A172 (cell line): ENCODE results near the gene TMED4. TPM values are rescaled to one million over a fixed set of nuclear protein-coding genes. Genes with fewer than 3 reads are reported as not detected.

Experiments
- DNase-seq: peaks from one replicate; pipeline ENCODE4 v3.0.0-alpha.2; 2015; ENCODE audit warnings: low spot score
- total RNA-seq: library from RNA; depleted of rRNA; stranded (reverse); fragments of >200 nt; shearing (Covaris generic); gene quantifications from 2 replicates; pipeline ENCODE4 v1.2.3, GENCODE V29; 2014; rRNA removed

Gene TMED4
- total RNA-seq, 1 experiment from 2014 or later = 141 TPM

DNA sequence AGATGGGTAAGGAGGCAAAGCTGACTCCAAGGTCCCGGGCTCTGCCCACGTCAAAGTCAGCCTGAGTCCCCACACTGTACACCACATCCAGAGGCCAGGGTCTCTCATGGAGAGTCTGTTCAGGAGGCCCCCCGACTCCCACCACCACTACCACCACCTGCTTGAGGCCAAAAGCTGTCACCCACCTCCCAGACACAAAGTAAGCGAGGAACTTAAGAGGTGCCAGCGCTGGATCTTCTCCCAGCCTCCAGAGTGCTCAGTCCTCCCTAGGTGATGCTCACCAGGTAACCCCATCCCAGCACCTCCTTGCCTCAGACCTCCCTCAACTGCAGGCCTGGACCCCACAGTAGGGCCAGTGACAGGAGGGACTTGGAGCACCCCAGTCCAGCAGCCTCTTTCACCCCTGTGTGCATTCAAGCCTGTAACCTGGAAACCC is 41.4 kb downstream of the TMED4 start:
- no peak for DNase-seq

DNA sequence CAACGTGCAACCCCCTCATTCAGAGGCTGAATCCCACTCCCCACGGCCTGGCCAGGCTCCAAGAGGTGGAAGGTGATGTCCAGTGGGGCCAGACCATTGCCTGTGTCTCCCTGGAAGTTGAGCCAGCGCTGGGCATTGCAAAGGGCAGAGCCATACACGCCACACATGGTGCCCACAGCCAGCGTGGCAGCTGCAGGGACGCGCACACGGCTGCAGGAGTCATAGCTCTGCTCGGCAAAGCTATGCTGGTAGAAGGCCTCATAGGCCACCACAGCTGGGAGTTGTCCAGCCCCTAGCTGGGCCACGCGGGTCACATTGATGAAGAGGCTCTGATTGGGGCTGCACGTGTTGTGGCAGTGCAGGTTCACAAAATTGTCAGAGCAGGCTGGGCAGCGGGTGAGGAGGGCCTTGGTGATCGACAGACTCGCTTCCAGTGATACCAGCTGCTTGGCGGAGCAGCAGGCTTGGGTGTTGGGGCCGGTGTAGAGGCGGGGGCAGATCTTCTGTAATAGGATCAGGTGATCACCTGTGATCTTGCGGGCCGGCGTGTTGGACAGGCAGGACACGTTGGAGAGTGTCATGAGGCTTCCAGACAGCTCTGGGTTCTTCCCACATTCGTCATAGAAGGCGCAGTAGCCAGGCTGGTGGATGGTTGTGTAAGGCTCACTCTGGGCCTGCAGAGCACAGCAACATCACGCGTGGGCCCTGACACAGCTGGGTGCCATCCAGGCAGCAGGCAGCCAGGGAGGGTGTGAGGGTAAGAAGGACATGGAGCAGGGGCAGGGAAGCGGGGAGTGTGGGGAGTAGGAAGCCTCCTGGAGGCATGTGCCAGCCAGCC is 42.1 kb downstream of the TMED4 start:
- no peak for DNase-seq

DNA sequence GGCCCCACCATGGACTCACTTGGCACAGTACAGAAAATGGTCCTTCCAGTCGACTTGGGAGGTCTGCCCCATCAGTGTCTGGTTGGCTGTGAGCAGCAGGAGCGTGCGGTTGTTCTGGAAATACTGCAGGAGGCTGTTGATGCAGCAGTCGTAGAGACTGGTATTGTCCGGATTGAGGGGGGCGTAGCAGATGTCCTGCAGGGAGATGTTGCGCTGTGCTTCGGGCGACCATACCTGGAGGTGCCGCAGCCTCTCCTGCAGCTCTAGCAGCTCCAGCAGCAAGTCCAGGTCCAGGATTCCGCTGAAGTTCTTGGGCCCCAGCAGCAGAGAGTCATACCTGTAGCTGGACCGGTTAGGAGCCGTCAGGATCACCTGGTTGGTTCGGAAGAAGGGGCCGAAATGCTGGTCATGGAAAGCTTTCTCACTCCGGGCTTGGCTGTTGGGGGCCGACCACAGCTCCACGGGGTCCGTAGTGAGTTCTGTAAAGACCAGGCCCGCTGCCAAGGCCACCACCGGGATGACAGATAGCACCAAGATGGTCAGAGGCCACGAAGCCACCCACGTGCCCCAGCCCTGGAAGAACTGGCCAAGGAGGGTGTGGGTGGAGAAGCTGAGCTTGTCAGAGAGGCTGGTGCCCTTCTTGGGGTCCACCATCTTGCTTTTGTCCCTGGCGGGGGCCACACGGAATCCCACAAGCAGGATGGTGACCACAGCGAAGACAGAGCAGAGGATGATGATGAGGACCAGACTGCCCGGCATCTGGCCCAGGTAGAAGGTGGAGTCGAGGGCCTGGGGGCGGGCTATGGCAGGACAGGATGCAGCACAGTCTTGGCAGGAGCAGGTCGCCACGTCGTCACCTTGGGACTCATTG is 43.0 kb downstream of the TMED4 start:
- DNase-seq = no peak

DNA sequence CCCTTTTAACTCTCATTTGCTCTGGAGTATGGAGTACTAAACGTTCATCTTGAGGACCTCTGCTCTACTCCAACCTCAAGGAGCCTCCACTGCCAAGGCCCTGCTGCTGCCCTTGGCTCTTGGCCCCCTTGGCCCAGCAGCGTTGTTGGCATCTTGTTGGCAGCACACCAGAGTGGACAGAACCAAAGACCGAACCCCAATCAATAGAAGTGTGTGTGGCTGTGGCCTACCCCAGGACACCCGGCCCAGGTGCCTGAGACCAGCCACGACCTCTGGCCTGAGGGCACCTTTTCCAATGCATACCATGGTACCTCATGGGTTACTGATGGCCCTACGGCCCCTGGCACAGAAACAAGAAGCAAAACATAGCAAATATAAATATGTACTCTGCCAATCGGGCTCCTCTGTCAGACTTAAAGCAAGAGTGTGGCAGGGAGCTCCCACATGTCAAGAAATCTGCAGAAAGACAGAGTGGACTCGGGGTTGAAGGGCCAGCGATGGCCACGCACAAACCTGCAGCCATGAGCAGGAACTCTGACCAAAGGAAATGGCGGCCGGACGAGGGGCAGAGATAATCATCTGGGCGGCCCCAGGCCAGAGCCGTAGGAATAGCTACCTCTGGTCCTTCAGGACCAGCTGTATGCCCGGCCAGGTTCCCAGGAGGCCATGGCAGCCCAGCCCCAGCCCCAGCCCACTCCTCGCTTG is 43.8 kb downstream of the TMED4 start:
- no peak for DNase-seq

- DNase-seq = no peak
Observed at GRCh38 chr7:44537442-44537841, 44.6 kb downstream of the TMED4 start.

GRCh38 chr7:44536090-44536489 is 45.9 kb downstream of the TMED4 start:
- no peak for DNase-seq

DNA sequence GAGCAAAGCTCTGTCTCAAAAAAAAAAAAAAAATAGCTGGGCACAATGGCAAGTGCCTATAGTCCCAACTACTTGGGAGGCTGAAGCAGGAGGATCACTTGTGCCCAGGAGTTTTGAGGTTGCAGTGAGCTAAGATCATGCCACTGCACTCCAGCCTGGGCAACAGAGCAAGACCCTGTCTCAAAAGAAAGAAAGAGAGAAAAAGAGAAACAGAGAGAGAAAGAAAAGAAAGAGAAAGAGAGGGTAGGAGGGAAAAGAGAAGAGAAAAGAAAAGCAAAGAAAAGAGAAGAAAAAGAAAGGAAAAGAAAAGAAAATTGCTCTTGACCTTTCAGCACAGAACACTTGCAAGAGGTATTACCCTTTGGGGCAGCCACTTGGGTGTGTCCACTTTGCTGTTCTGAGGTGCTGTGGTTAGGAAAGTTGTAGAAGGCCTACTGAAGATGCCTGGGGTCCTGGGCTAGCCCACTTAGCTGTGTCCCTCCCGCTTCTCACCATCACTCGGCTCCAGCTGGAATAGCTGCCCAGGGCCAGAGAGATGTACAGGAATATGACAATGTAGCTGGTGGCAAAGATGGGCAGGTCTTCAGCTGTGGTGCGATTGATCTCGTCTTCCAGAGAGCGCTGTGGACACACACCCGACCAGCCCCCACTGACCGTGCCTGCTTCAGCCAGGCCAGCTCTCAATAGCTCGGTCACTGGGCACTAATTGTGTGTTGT is 46.5 kb downstream of the TMED4 start:
- DNase-seq = no peak

DNA sequence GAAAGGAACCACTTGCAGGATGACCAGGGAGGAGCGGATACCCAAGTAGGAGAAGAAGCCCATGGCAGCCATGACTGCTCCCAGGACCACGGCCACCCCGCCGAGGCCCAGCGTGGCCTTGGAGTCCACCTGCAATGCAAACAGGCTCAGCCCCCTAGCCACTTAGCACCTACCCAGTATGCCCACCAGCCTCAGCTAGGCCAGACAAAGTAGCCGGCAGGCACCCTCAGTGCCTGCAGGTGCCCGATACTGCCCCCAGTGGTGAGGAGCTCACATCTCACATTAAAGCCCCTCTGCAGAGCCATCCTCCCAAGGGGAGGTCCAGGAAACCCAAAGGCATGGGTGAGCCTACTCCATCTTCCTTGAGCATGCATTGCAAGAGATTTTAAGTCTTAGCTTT is 47.5 kb downstream of the TMED4 start:
- DNase-seq = peak; percentile 26

DNA sequence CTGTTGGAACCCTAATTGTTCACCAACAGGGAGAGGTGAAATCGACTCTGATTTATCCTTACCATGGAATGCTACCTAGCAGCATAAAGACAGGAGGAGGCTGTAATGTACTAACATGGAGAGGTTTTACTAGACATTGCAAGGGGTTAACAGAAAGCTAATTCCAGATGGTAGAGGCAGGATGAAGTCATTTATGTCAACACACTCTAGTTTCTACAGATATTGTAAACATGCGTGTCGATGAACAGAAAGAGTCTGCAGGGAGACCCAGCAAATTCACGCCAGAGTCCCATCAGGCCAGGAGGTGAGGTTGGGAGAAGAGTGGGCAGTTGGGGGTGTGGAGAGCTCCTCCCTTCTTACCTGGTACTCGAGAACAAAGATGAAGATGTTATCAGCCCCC is 47.9 kb downstream of the TMED4 start:
- DNase-seq = no peak

GRCh38 chr7:44533301-44534055 is 48.6 kb downstream of the TMED4 start:
- DNase-seq = no peak

- no peak for DNase-seq
Observed at GRCh38 chr7:44531421-44532380, 50.3 kb downstream of the TMED4 start.

DNA sequence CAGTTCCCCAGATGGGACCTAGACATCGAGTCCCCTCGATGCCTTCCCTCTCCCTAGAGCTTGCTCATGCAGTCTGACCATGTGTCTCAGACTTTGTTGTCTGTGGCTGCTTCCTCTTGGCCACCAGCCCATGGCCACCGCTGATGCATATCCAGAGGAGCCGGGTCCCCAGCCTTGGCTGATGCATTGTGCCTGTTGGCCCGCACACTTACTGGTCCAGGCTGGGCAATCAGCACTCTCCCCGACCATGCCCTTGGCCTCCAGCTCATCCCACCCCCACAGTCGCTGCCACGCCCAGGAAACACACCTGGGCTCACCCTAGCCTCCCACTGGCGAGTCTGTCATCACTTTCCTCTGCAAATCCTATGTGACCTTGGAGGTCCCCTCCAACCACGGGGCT is 51.0 kb downstream of the TMED4 start:
- no peak for DNase-seq

Other genes with a start within 250 kb of the TMED4 start
- 110 and 129 TPM in 2 replicates for gene NUDCD3, start 91.6 kb downstream of the TMED4 start, total RNA-seq
- not detected in 2 replicates for gene NPC1L1, start 40.9 kb downstream of the TMED4 start, total RNA-seq
- 174 and 175 TPM in 2 replicates for gene DDX56, start 8.3 kb downstream of the TMED4 start, total RNA-seq
- gene OGDH, start 24.4 kb upstream of the TMED4 start, total RNA-seq = 84.1 and 84.9 TPM in 2 replicates
- gene ZMIZ2, start 166.6 kb upstream of the TMED4 start, total RNA-seq = 12.7 and 13.9 TPM in 2 replicates
- gene PPIA, start 214.4 kb upstream of the TMED4 start, total RNA-seq = 7,457 and 8,235 TPM in 2 replicates